Hepatocyte (in vitro differentiated cells): Measurements from ENCODE around the gene PIGL. TPM values are rescaled to one million over a fixed set of nuclear protein-coding genes. Genes with fewer than 3 reads are reported as not detected.
A peak's percentile ranks its signal among the peaks of the same experiment; 100 is the strongest.

ENCODE experiments used
- DNase-seq: peaks from one replicate; pipeline ENCODE4 v3.0.0-alpha.2; 2016; ENCODE audit warnings: low spot score
- H2AFZ ChIP-seq: fragments of 200-600 bp; sonication (generic); 2 replicates; pipeline ENCODE4 v1.6.0; 2016; ENCODE audit warnings: antibody characterized with exemption, mild to moderate bottlenecking
- H3K27ac ChIP-seq: fragments of 200-600 bp; sonication (generic); 2 replicates; pipeline ENCODE4 v1.5.1; 2016; ENCODE audit warnings: mild to moderate bottlenecking
- H3K27me3 ChIP-seq: fragments of 200-600 bp; sonication (generic); 2 replicates; pipeline ENCODE4 v1.6.1; 2016
- H3K36me3 ChIP-seq: fragments of 200-600 bp; sonication (generic); replicated peaks from 2 replicates; pipeline ENCODE4 v1.5.1; 2016; ENCODE audit warnings: low read depth; ENCODE audit not compliant: insufficient read depth
- H3K4me1 ChIP-seq: fragments of 200-600 bp; sonication (generic); 2 replicates; pipeline ENCODE4 v1.5.1; 2016; ENCODE audit warnings: mild to moderate bottlenecking, moderate library complexity; ENCODE audit not compliant: insufficient read depth
- H3K4me2 ChIP-seq: fragments of 200-600 bp; sonication (generic); 2 replicates; pipeline ENCODE4 v1.6.0; 2016
- H3K4me3 ChIP-seq: fragments of 200-600 bp; sonication (generic); 2 replicates; pipeline ENCODE4 v1.5.1; 2016; ENCODE audit warnings: mild to moderate bottlenecking
- H3K79me2 ChIP-seq: fragments of 200-600 bp; sonication (generic); 2 replicates; pipeline ENCODE4 v1.6.0; 2017; ENCODE audit warnings: mild to moderate bottlenecking
- H3K9me2 ChIP-seq: fragments of 200-600 bp; sonication (generic); replicated peaks from 2 replicates; pipeline ENCODE4 v1.6.0; 2017; ENCODE audit warnings: mild to moderate bottlenecking; ENCODE audit not compliant: insufficient read depth
- H3K9me3 ChIP-seq: fragments of 200-600 bp; sonication (generic); 2 replicates; pipeline ENCODE4 v1.5.1; 2016; ENCODE audit warnings: low read depth, mild to moderate bottlenecking
- H4K20me1 ChIP-seq: fragments of 200-600 bp; sonication (generic); 2 replicates; pipeline ENCODE4 v1.6.0; 2016; ENCODE audit warnings: mild to moderate bottlenecking; ENCODE audit not compliant: insufficient read depth, poor library complexity, severe bottlenecking
- CTCF ChIP-seq: fragments of 200-600 bp; sonication (generic); IDR thresholded peaks from 2 replicates; pipeline ENCODE4 v1.5.1; 2016; ENCODE audit warnings: antibody characterized with exemption, mild to moderate bottlenecking; ENCODE audit not compliant: poor library complexity
- EZH2 ChIP-seq: fragments of 200-600 bp; sonication (generic); IDR thresholded peaks from 2 replicates; pipeline ENCODE4 v1.6.1; 2016; ENCODE audit warnings: antibody characterized with exemption, mild to moderate bottlenecking, borderline replicate concordance
- EZH2phosphoT487 ChIP-seq: fragments of 200-600 bp; sonication (generic); IDR thresholded peaks from one replicate; pipeline ENCODE4 v1.6.1; 2018; ENCODE audit warnings: antibody characterized with exemption, mild to moderate bottlenecking, low read depth, moderate library complexity; ENCODE audit not compliant: unreplicated experiment, severe bottlenecking
- WGBS: methylation state at CpG from one replicate; pipeline ENCODE4 v1.1.6; 2016; ENCODE audit warnings: low lambda C conversion rate; ENCODE audit errors: missing lambda C conversion rate; 5-methylcytosine and 5-hydroxymethylcytosine counted together
- polyA plus RNA-seq: library from polyadenylated mRNA; unstranded; fragments of >200 nt; fragmentation: Nextera tagmentation; extraction: Ambion mirVana; gene quantifications from 2 replicates; pipeline ENCODE4 v1.2.1, GENCODE V29; 2016
- total RNA-seq: library from RNA; depleted of rRNA; stranded (reverse); fragments of >200 nt; gene quantifications from 2 replicates; pipeline ENCODE4 v1.2.3, GENCODE V29; 2014

Gene PIGL
- total and polyA plus RNA-seq, 2 experiments from 2014 or later = 21.2 to 35.9 TPM

- H3K27me3 ChIP-seq = no peaks in the 10 kb centered on the region
- no peaks in the 10 kb centered on the region for H3K9me3 ChIP-seq
- no peak overlapping the region for H3K4me2 ChIP-seq
- no peaks in the 10 kb centered on the region for H3K36me3 ChIP-seq
- no peak overlapping the region for H3K4me3 ChIP-seq
- H3K9me2 ChIP-seq = no peaks in the 10 kb centered on the region
- TF ChIP-seq EZH2phosphoT487 (no peak), CTCF (no peak), EZH2 (no peak)
- peaks cover 14% of the 10 kb centered on the region for H3K4me1 ChIP-seq
- peak overlapping the region; percentile 99 for H3K27ac ChIP-seq
- no peaks in the 10 kb centered on the region for H3K79me2 ChIP-seq
- H4K20me1 ChIP-seq = no peaks in the 10 kb centered on the region
- no peak for DNase-seq
- no peak overlapping the region for H2AFZ ChIP-seq
- WGBS = 98% methylated on average over 3 of the region's 3 CpGs
Observed at GRCh38 chr17:16300554-16300953, 83.5 kb downstream of the PIGL start.

GRCh38 chr17:16301963-16302855, 85.2 kb downstream of the PIGL start:
- no peak overlapping the region for H3K4me3 ChIP-seq
- H3K4me2 ChIP-seq = no peak overlapping the region
- no peaks in the 10 kb centered on the region for H3K9me3 ChIP-seq
- TF ChIP-seq EZH2 (no peak), EZH2phosphoT487 (no peak), CTCF (no peak)
- H3K9me2 ChIP-seq = no peaks in the 10 kb centered on the region
- H3K79me2 ChIP-seq = no peaks in the 10 kb centered on the region
- no peak overlapping the region for H3K27ac ChIP-seq
- H4K20me1 ChIP-seq = no peaks in the 10 kb centered on the region
- WGBS = 89% methylated on average over 13 of the region's 13 CpGs
- H3K27me3 ChIP-seq = no peaks in the 10 kb centered on the region
- H3K4me1 ChIP-seq = peaks cover 20% of the 10 kb centered on the region
- no peak overlapping the region for H2AFZ ChIP-seq
- H3K36me3 ChIP-seq = no peaks in the 10 kb centered on the region
- DNase-seq = no peak

- no peak overlapping the region for H3K4me2 ChIP-seq
- no peak overlapping the region for H3K27ac ChIP-seq
- H2AFZ ChIP-seq = no peak overlapping the region
- no peaks in the 10 kb centered on the region for H3K9me2 ChIP-seq
- TF ChIP-seq CTCF (no peak), EZH2 (no peak), EZH2phosphoT487 (no peak)
- H3K79me2 ChIP-seq = no peaks in the 10 kb centered on the region
- H3K4me3 ChIP-seq = no peak overlapping the region
- H3K27me3 ChIP-seq = no peaks in the 10 kb centered on the region
- no peak for DNase-seq
- no peaks in the 10 kb centered on the region for H3K9me3 ChIP-seq
- no peaks in the 10 kb centered on the region for H3K36me3 ChIP-seq
- peaks cover 20% of the 10 kb centered on the region for H3K4me1 ChIP-seq
- 87% methylated on average over 4 of the region's 4 CpGs for WGBS
- no peaks in the 10 kb centered on the region for H4K20me1 ChIP-seq
Observed at GRCh38 chr17:16302856-16303255, 85.8 kb downstream of the PIGL start.
